ENCODE measurements around the gene COX7A2L. TPM values are rescaled to one million over a fixed set of nuclear protein-coding genes. Genes with fewer than 3 reads are reported as not detected.
A peak's percentile ranks its signal among the peaks of the same experiment; 100 is the strongest.
"Not testable (repeated sequence)": the region's sequence is repeated elsewhere in the genome, so short reads cannot be mapped to it uniquely, and the experiment has no call there.

The COX7A2L gene
- total RNA-seq, 1 donor from 2014 or later, result 94.8 TPM

DNA sequence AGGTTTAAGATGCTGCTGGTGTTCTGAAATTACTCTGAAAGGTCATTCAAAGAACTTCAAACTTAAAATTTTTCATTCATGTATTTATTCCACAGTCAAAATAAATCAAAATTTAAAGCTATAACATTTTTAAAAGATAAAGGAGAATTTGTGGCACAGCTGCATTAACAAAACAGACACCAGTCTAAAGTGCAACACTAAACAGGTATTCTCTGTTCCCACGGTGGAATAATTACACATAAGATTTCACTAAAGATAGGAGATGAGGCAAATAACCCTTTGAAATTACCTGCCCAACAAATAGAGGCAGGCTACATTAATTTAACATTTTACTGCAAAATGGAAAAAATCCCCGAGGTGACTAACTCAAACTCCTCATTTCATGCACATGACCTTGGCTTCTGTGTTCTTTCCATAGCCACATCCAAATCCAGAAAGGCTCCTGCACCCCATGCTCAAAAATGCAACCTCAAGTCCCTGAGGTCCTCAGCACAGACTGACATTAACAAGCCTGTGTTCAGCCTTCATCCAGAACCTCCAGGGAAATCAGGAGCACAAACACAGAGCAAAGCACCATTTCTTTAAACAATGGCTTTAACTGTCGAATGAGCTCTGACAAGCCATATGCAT, 10.5 kb downstream of the COX7A2L start:
- Mint-ChIP-seq H3K4me3 (ENCODE audit: unreplicated experiment) (no peak overlapping the region), H3K36me3 (ENCODE audit: low read depth, unreplicated experiment) (peaks cover 18% of the 10 kb centered on the region), H3K27ac (ENCODE audit: unreplicated experiment) (no peak overlapping the region), H3K27me3 (ENCODE audit: unreplicated experiment) (no peaks in the 10 kb centered on the region), H3K9me3 (ENCODE audit: unreplicated experiment) (no peaks in the 10 kb centered on the region), H3K4me1 (ENCODE audit: unreplicated experiment) (no peaks in the 10 kb centered on the region)
- no peak for DNase-seq (ENCODE audit: low spot score)
- TF ChIP-seq, protein P1, sequence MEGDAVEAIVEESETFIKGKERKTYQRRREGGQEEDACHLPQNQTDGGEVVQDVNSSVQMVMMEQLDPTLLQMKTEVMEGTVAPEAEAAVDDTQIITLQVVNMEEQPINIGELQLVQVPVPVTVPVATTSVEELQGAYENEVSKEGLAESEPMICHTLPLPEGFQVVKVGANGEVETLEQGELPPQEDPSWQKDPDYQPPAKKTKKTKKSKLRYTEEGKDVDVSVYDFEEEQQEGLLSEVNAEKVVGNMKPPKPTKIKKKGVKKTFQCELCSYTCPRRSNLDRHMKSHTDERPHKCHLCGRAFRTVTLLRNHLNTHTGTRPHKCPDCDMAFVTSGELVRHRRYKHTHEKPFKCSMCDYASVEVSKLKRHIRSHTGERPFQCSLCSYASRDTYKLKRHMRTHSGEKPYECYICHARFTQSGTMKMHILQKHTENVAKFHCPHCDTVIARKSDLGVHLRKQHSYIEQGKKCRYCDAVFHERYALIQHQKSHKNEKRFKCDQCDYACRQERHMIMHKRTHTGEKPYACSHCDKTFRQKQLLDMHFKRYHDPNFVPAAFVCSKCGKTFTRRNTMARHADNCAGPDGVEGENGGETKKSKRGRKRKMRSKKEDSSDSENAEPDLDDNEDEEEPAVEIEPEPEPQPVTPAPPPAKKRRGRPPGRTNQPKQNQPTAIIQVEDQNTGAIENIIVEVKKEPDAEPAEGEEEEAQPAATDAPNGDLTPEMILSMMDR (IDR thresholded peaks at IDR 0.05; ENCODE audit: unreplicated experiment), result no peak

DNA sequence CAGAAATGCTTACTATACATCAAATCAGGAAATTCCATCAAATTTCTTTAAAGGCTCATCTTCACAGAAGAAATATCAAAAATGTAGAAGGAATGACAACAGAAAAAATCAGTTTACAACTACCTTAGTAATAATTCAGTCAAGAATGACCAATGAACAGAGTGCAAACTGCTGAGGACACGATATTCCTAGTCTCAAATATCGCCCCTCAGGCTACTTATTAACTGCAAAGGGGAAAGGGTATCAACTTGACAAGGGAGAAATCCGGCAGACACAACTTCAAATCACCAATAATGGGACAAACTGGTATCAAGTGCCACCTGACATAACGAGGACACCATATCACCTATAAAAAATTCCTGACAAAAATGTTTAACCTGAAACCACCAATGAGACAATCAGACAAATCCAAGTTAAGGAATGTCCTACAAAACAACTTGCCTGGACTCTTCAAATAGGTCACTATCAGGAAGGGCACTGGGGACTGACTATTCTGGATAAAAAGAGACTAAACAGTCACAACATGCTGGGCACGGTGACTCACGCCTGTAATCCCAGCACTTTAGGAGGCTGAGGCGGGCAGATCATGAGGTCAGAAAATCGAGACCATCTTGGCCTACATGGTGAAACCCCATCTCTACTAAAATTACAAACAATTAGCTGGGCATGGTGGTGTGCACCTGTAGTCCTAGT, 12.8 kb downstream of the COX7A2L start:
- Mint-ChIP-seq H3K4me3 (ENCODE audit: unreplicated experiment) (peak overlapping the region; percentile 47), H3K9me3 (ENCODE audit: unreplicated experiment) (no peaks in the 10 kb centered on the region), H3K27ac (ENCODE audit: unreplicated experiment) (no peak overlapping the region), H3K27me3 (ENCODE audit: unreplicated experiment) (no peaks in the 10 kb centered on the region), H3K36me3 (ENCODE audit: low read depth, unreplicated experiment) (peaks cover 26% of the 10 kb centered on the region), H3K4me1 (ENCODE audit: unreplicated experiment) (no peaks in the 10 kb centered on the region)
- TF ChIP-seq, protein P1 (IDR thresholded peaks at IDR 0.05; ENCODE audit: unreplicated experiment), result no peak
- no peak for DNase-seq (ENCODE audit: low spot score)

DNA sequence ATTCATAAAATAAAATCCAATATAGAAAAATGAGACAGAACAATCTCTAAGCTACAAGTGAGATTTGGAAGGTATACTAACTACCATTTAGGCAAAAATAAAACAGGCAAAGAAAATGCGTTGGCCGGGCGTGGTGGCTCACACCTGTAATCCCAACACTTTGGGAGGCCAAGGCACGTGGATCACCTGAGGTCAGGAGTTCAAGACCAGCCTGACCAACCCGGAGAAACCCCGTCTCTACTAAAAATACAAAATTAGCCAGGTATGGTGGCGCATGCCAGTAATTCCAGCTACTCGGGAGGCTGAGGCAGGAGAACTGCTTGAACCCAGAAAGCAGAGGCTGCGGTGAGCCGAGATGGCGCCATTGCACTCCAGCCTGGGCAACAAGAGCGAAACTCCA, 13.5 kb downstream of the COX7A2L start:
- not testable (repeated sequence) for DNase-seq (ENCODE audit: low spot score); H3K9me3 Mint-ChIP-seq (ENCODE audit: unreplicated experiment); H3K27me3 Mint-ChIP-seq (ENCODE audit: unreplicated experiment); H3K27ac Mint-ChIP-seq (ENCODE audit: unreplicated experiment); H3K4me3 Mint-ChIP-seq (ENCODE audit: unreplicated experiment); H3K4me1 Mint-ChIP-seq (ENCODE audit: unreplicated experiment)
- H3K36me3 Mint-ChIP-seq (ENCODE audit: low read depth, unreplicated experiment), result peaks cover 29% of the 10 kb centered on the region

DNA sequence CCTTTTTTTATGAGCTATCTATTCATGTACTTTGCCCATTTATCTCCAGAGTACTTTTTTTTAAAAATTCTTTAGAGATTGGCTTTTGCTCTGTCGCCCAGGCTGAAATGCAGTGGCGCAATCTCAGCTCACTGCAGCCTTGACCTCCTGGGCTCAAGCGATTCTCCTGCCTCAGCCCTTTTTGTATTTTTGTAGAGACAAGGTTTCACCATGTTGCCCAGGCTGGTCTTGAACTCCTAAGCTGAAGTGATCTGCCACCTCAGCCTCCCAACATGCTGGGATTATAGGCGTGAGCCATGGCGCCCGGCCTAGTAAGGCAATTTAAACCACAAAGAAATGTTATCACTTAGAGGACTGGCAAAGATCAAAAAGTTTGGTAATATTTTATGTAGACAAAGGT, 14.2 kb downstream of the COX7A2L start:
- not testable (repeated sequence) for DNase-seq (ENCODE audit: low spot score); H3K4me3 Mint-ChIP-seq (ENCODE audit: unreplicated experiment); H3K27me3 Mint-ChIP-seq (ENCODE audit: unreplicated experiment); H3K4me1 Mint-ChIP-seq (ENCODE audit: unreplicated experiment); H3K9me3 Mint-ChIP-seq (ENCODE audit: unreplicated experiment); H3K27ac Mint-ChIP-seq (ENCODE audit: unreplicated experiment)
- peaks cover 22% of the 10 kb centered on the region for H3K36me3 Mint-ChIP-seq (ENCODE audit: low read depth, unreplicated experiment)

DNA sequence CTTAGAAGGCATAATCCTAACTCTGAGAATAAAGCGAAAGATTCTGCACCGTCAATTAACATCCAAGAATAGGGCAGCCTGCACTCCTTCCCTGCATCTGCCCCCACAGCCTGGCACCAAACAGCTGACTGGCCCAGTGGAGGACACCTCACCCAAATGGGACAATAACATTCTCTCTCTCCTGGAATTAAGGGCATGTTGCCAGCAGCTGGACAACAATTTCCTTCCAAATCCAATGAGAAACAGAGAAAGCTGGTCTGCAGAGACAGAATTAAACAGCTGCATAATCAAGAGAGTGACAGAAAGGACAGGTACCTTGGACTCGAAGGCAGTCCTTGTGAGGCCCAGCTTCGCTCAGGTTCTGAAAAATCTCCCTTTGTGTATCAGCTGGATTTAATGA, 15.0 kb downstream of the COX7A2L start:
- Mint-ChIP-seq H3K27ac (ENCODE audit: unreplicated experiment) (no peak overlapping the region), H3K4me3 (ENCODE audit: unreplicated experiment) (no peak overlapping the region), H3K36me3 (ENCODE audit: low read depth, unreplicated experiment) (peaks cover 21% of the 10 kb centered on the region), H3K27me3 (ENCODE audit: unreplicated experiment) (peaks cover 3% of the 10 kb centered on the region), H3K4me1 (ENCODE audit: unreplicated experiment) (peaks cover 12% of the 10 kb centered on the region), H3K9me3 (ENCODE audit: unreplicated experiment) (no peaks in the 10 kb centered on the region)
- no peak for DNase-seq (ENCODE audit: low spot score)
- TF ChIP-seq, protein P1 (IDR thresholded peaks at IDR 0.05; ENCODE audit: unreplicated experiment), result no peak

DNA sequence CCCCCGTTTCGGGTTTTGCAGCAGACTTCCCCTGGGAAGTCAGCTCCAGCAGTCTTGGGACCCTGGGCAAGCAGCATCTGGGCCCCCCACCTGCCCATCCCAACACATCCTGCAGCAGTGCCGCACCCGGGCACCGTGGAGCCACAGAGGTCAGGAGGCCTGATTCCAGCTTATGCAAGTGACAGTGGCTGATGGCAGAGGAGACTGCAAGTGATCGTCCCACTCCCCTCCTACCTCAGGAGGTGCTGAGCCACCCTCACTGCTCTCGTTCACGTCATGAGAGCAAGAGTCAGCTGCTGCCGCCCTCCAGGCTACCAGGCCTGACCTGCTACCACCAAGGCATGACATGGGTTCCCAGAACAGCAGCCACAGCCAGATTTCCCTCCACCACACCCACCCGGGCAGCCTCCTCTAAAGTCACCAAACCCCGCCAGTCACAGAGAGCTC, 18.2 kb downstream of the COX7A2L start:
- no peak for DNase-seq (ENCODE audit: low spot score)
- Mint-ChIP-seq H3K4me3 (ENCODE audit: unreplicated experiment) (peak overlapping the region; percentile 69), H3K27me3 (ENCODE audit: unreplicated experiment) (peaks cover 3% of the 10 kb centered on the region), H3K9me3 (ENCODE audit: unreplicated experiment) (no peaks in the 10 kb centered on the region), H3K36me3 (ENCODE audit: low read depth, unreplicated experiment) (peaks cover 38% of the 10 kb centered on the region), H3K27ac (ENCODE audit: unreplicated experiment) (no peak overlapping the region), H3K4me1 (ENCODE audit: unreplicated experiment) (peaks cover 25% of the 10 kb centered on the region)
- TF ChIP-seq, protein P1 (IDR thresholded peaks at IDR 0.05; ENCODE audit: unreplicated experiment), result no peak

Data from endothelial cell (in vitro differentiated cells).